ENCODE measurements around the gene DCDC2. TPM values are rescaled to one million over a fixed set of nuclear protein-coding genes. Genes with fewer than 3 reads are reported as not detected.
"Not testable (repeated sequence)": the region's sequence is repeated elsewhere in the genome, so short reads cannot be mapped to it uniquely, and the experiment has no call there.

Gene DCDC2
- total RNA-seq, 1 donor from 2014 or later, result 0.13 TPM

- Mint-ChIP-seq H3K4me1 (ENCODE audit: unreplicated experiment) (peaks cover 3% of the 10 kb centered on the region), H3K27me3 (ENCODE audit: unreplicated experiment) (peaks cover 16% of the 10 kb centered on the region), H3K27ac (ENCODE audit: unreplicated experiment) (no peak overlapping the region), H3K4me3 (ENCODE audit: unreplicated experiment) (no peak overlapping the region), H3K9me3 (ENCODE audit: unreplicated experiment) (peaks cover 4% of the 10 kb centered on the region), H3K36me3 (ENCODE audit: low read depth, unreplicated experiment) (peaks cover 10% of the 10 kb centered on the region)
- no peak for TF ChIP-seq CTCF (IDR thresholded peaks at IDR 0.05; ENCODE audit: unreplicated experiment)
- DNase-seq (ENCODE audit: low spot score), result no peak
Measured at GRCh38 chr6:24240380-24240928, 117.4 kb downstream of the DCDC2 start.

DNA sequence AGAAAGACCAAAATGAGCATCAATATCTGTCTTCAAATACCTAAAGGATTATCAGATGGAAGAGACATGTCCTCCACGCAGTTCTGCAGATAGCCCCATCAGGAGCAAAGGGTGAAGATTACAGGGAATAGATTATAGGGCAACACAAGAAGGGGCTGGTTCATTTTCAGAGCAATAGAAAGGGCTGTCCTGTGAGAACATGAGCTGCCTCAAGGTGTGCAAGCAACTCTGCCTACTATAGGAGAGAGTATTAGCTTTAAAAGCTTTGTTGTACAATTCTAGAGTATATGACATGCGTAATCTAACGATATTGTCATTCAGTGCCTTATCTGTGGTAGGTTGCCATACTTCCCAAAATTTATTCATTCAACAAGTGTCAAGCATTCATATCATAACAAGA, 119.2 kb downstream of the DCDC2 start:
- peaks cover 4% of the 10 kb centered on the region for H3K9me3 Mint-ChIP-seq (ENCODE audit: unreplicated experiment)
- peaks cover 5% of the 10 kb centered on the region for H3K4me1 Mint-ChIP-seq (ENCODE audit: unreplicated experiment)
- DNase-seq (ENCODE audit: low spot score), result no peak
- H3K27ac Mint-ChIP-seq (ENCODE audit: unreplicated experiment), result no peak overlapping the region
- H3K4me3 Mint-ChIP-seq (ENCODE audit: unreplicated experiment), result no peak overlapping the region
- no peak for TF ChIP-seq CTCF (IDR thresholded peaks at IDR 0.05; ENCODE audit: unreplicated experiment)
- H3K36me3 Mint-ChIP-seq (ENCODE audit: low read depth, unreplicated experiment), result peaks cover 10% of the 10 kb centered on the region
- peaks cover 16% of the 10 kb centered on the region for H3K27me3 Mint-ChIP-seq (ENCODE audit: unreplicated experiment)

GRCh38 chr6:24236779-24237178, 121.1 kb downstream of the DCDC2 start:
- Mint-ChIP-seq H3K36me3 (ENCODE audit: low read depth, unreplicated experiment) (peaks cover 10% of the 10 kb centered on the region), H3K27me3 (ENCODE audit: unreplicated experiment) (peaks cover 16% of the 10 kb centered on the region), H3K27ac (ENCODE audit: unreplicated experiment) (peak overlapping the region; percentile 58)
- not testable (repeated sequence) for H3K9me3 Mint-ChIP-seq (ENCODE audit: unreplicated experiment); DNase-seq (ENCODE audit: low spot score); H3K4me1 Mint-ChIP-seq (ENCODE audit: unreplicated experiment); H3K4me3 Mint-ChIP-seq (ENCODE audit: unreplicated experiment)

DNA sequence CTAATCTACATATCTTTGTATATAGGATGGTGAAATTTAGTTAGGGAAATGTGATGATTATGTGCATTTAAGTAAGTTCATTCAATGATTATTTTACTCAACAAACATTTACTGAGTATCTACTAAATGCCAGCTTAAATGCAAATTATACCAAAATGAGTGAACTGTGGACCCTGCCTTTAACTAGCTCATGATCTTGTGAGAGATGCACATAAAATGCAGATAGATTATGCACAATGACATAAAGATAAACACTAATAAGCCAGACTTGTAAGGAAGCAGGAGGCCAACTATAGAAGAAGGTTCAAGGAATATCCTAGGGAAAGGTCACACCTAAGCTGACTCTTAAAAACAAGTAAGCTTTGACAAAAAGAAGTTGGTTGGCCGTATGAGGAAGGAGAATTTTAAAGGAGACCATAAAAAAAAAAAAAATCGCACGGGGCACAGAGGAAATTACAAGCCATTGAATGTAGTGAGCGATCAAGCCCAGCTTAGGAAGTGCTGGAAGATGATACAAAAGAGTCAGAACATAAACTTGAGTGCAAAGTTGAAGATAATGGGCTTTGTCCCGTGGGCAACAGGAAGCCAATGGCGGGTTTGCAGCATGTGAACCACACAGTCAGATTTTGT, 123.9 kb downstream of the DCDC2 start:
- peaks cover 5% of the 10 kb centered on the region for H3K4me1 Mint-ChIP-seq (ENCODE audit: unreplicated experiment)
- H3K27ac Mint-ChIP-seq (ENCODE audit: unreplicated experiment), result no peak overlapping the region
- no peak overlapping the region for H3K4me3 Mint-ChIP-seq (ENCODE audit: unreplicated experiment)
- no peak for TF ChIP-seq CTCF (IDR thresholded peaks at IDR 0.05; ENCODE audit: unreplicated experiment)
- peaks cover 10% of the 10 kb centered on the region for H3K36me3 Mint-ChIP-seq (ENCODE audit: low read depth, unreplicated experiment)
- H3K27me3 Mint-ChIP-seq (ENCODE audit: unreplicated experiment), result peaks cover 16% of the 10 kb centered on the region
- DNase-seq (ENCODE audit: low spot score), result no peak
- H3K9me3 Mint-ChIP-seq (ENCODE audit: unreplicated experiment), result peaks cover 4% of the 10 kb centered on the region

GRCh38 chr6:24231438-24231977, 126.4 kb downstream of the DCDC2 start:
- no peak for DNase-seq (ENCODE audit: low spot score)
- Mint-ChIP-seq H3K36me3 (ENCODE audit: low read depth, unreplicated experiment) (no peaks in the 10 kb centered on the region), H3K4me3 (ENCODE audit: unreplicated experiment) (no peak overlapping the region), H3K27ac (ENCODE audit: unreplicated experiment) (no peak overlapping the region), H3K4me1 (ENCODE audit: unreplicated experiment) (peaks cover 2% of the 10 kb centered on the region), H3K27me3 (ENCODE audit: unreplicated experiment) (no peaks in the 10 kb centered on the region), H3K9me3 (ENCODE audit: unreplicated experiment) (no peaks in the 10 kb centered on the region)
- no peak for TF ChIP-seq CTCF (IDR thresholded peaks at IDR 0.05; ENCODE audit: unreplicated experiment)
